ENCODE measurements around the gene EXOC4.

DNA sequence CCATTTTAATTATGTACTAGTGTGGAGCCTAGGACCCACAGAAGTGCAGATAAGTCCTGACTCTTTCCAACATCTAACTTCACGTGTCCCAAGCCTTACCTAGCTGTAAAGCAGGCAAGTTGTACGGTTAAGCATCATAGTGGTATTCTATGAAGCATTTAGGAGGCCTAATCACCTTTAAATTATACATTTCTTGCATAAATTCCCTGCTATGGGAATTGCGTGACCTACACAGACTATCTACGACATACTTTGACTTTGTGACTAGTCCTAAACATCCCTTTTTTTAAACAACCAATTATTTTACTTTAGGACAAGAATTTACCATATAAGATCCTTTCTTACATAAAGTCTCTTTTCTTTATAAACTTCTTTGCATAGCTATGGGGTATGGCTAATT lies 836.6 kb downstream of the EXOC4 start:
- TF ChIP-seq, protein P1, sequence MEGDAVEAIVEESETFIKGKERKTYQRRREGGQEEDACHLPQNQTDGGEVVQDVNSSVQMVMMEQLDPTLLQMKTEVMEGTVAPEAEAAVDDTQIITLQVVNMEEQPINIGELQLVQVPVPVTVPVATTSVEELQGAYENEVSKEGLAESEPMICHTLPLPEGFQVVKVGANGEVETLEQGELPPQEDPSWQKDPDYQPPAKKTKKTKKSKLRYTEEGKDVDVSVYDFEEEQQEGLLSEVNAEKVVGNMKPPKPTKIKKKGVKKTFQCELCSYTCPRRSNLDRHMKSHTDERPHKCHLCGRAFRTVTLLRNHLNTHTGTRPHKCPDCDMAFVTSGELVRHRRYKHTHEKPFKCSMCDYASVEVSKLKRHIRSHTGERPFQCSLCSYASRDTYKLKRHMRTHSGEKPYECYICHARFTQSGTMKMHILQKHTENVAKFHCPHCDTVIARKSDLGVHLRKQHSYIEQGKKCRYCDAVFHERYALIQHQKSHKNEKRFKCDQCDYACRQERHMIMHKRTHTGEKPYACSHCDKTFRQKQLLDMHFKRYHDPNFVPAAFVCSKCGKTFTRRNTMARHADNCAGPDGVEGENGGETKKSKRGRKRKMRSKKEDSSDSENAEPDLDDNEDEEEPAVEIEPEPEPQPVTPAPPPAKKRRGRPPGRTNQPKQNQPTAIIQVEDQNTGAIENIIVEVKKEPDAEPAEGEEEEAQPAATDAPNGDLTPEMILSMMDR (conservative IDR thresholded peaks at IDR 0.05; ENCODE audit: low read length): no peak
- TF ChIP-seq EZH2phosphoT487 (IDR thresholded peaks at IDR 0.05; ENCODE audit: borderline replicate concordance): no peak
